GM19438 (cell line): ENCODE results near the gene CZIB.
"Not testable (repeated sequence)": the region's sequence is repeated elsewhere in the genome, so short reads cannot be mapped to it uniquely, and the experiment has no call there.

ENCODE experiments used
- ATAC-seq: cut with Tn5 transposase; IDR thresholded peaks from one replicate; pipeline ENCODE4 v1.9.1; 2021; ENCODE audit warnings: low read depth; ENCODE audit not compliant: unreplicated experiment

Gene CZIB

GRCh38 chr1:53195246-53196016 lies 25.0 kb downstream of the CZIB start:
- ATAC-seq: no peak

GRCh38 chr1:53190210-53190611 lies 30.2 kb downstream of the CZIB start:
- ATAC-seq: no peak

GRCh38 chr1:53189061-53189460 lies 31.4 kb downstream of the CZIB start:
- ATAC-seq: no peak

GRCh38 chr1:53188099-53188498 lies 32.3 kb downstream of the CZIB start:
- no peak for ATAC-seq

GRCh38 chr1:53187401-53187800 lies 33.0 kb downstream of the CZIB start:
- ATAC-seq: no peak

GRCh38 chr1:53186533-53186932 lies 33.9 kb downstream of the CZIB start:
- ATAC-seq: no peak

GRCh38 chr1:53185955-53186297 lies 34.5 kb downstream of the CZIB start:
- not testable (repeated sequence) for ATAC-seq

- ATAC-seq: no peak
These were observed 37.1 kb downstream of the CZIB start for GRCh38 chr1:53183095-53183990.

- no peak for ATAC-seq
These were observed 37.7 kb downstream of the CZIB start for GRCh38 chr1:53182716-53183094.

- ATAC-seq: no peak
These were observed 38.3 kb downstream of the CZIB start for GRCh38 chr1:53182111-53182593.

- no peak for ATAC-seq
These were observed 39.5 kb downstream of the CZIB start for GRCh38 chr1:53180951-53181350.

GRCh38 chr1:53180226-53180625 lies 40.2 kb downstream of the CZIB start:
- ATAC-seq: no peak

GRCh38 chr1:53176452-53177208 lies 43.8 kb downstream of the CZIB start:
- ATAC-seq: no peak

GRCh38 chr1:53174971-53175913 lies 45.2 kb downstream of the CZIB start:
- ATAC-seq: no peak

GRCh38 chr1:53172426-53173128 lies 47.9 kb downstream of the CZIB start:
- no peak for ATAC-seq

- no peak for ATAC-seq
These were observed 53.5 kb downstream of the CZIB start for GRCh38 chr1:53166912-53167311.

- no peak for ATAC-seq
These were observed 54.1 kb downstream of the CZIB start for GRCh38 chr1:53166366-53166765.

- ATAC-seq: no peak
These were observed 54.9 kb downstream of the CZIB start for GRCh38 chr1:53165408-53165961.
